Natural killer cell treated with Interleukin-12 subunit alpha and Interleukin-12 subunit beta and Interleukin-15 and Interleukin-18, amount 100 ng/mL, for 72 hours (primary cell): Measurements from ENCODE around the gene C5. TPM values are rescaled to one million over a fixed set of nuclear protein-coding genes. Genes with fewer than 3 reads are reported as not detected.

Experiments used
- ATAC-seq, 2 donors: fragments of 150-1000 bp; cut with Tn5 transposase in 1 of 2; sonication (Bioruptor Pico), chemical (Tn5 transposase) in 1 of 2; 2 replicates each; pipeline ENCODE4 v1.10.0; 2021
- DNase-seq: peaks from one replicate; pipeline ENCODE4 v3.0.0; 2022; ENCODE audit warnings: low spot score
- H3K27ac Mint-ChIP-seq, 2 donors: 1 replicate in 1 of 2; 2 replicates in 1 of 2; pipeline ENCODE4 v1.8.0; 2022; ENCODE audit warnings: mixed read lengths in 2 of 2, mild to moderate bottlenecking in 1 of 2, moderate library complexity in 1 of 2
- H3K27me3 Mint-ChIP-seq, 2 donors: 1 replicate in 1 of 2; 2 replicates in 1 of 2; pipeline ENCODE4 v1.8.0; 2022; ENCODE audit warnings: mixed read lengths in 2 of 2
- H3K36me3 Mint-ChIP-seq: one replicate; pipeline ENCODE4 v1.8.0; 2022; ENCODE audit warnings: mixed read lengths
- H3K4me1 Mint-ChIP-seq, 2 donors: 1 replicate in 1 of 2; 2 replicates in 1 of 2; pipeline ENCODE4 v1.8.0; 2022; ENCODE audit warnings: low read depth in 2 of 2, mixed read lengths in 2 of 2, mild to moderate bottlenecking in 1 of 2
- H3K4me3 Mint-ChIP-seq: one replicate; pipeline ENCODE4 v1.8.0; 2022; ENCODE audit warnings: mixed read lengths
- H3K9me3 Mint-ChIP-seq: 2 replicates; pipeline ENCODE4 v1.8.0; 2022; ENCODE audit warnings: mixed read lengths
- total RNA-seq, 2 donors: library from RNA; stranded (reverse); gene quantifications; one replicate each; pipeline ENCODE4 v1.2.3, GENCODE V29; 2022

C5 gene
- total RNA-seq, 2 donors from 2014 or later = 0.88 to 1.0 TPM

DNA sequence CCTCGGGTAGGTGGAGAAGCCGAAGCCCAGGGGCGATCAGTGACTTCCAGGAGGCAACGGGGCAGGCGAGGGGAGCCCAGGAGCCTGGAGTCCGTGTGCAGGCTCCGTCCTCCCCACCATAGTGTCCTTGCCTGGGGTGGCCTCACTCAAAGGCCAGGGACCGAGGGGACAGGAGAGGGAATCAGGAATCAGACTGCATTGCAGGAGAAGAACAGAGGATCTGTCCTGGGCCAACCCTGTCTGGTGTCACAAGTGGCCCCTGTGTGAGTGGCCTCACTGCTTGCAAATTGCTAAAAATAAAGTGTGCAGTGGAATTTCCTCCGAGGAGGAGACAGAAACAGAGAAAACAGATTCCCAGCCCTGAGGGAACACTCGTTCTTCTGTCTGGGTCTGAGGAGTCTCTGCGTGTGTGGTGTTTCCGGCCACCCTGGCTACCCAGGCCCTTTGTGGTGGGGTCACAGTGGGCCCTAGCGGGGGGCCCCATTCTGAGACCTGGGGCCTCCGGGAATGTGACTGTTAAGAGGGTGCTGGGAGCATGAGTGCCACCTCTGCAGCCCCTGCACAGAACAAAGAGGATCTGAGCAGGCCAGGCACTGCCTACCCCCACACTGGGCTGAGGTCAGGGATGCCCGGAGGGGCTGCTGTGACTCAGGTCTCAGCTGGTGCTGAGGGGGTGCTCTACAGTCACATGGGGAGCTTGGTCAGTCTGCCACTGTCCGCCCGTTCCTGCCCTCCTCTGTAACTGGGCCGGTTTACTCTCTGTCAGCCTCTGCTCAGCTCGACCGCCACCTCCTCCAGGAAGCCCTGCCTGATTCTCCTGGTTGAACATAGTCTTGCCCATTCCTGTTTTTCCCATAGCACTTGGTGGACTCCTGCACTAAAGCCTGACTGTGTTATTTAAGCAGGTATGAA lies 130.9 kb downstream of the C5 start:
- no peak for ATAC-seq
- Mint-ChIP-seq H3K27ac (peak overlapping the region; percentile 97 to 98), H3K4me1 (peaks cover 69 to 76% of the 10 kb centered on the region in 2 donors), H3K36me3 (peaks cover 54% of the 10 kb centered on the region), H3K4me3 (peak overlapping the region; percentile 92), H3K9me3 (no peaks in the 10 kb centered on the region), H3K27me3 (no peaks in the 10 kb centered on the region)
- DNase-seq = no peak

DNA sequence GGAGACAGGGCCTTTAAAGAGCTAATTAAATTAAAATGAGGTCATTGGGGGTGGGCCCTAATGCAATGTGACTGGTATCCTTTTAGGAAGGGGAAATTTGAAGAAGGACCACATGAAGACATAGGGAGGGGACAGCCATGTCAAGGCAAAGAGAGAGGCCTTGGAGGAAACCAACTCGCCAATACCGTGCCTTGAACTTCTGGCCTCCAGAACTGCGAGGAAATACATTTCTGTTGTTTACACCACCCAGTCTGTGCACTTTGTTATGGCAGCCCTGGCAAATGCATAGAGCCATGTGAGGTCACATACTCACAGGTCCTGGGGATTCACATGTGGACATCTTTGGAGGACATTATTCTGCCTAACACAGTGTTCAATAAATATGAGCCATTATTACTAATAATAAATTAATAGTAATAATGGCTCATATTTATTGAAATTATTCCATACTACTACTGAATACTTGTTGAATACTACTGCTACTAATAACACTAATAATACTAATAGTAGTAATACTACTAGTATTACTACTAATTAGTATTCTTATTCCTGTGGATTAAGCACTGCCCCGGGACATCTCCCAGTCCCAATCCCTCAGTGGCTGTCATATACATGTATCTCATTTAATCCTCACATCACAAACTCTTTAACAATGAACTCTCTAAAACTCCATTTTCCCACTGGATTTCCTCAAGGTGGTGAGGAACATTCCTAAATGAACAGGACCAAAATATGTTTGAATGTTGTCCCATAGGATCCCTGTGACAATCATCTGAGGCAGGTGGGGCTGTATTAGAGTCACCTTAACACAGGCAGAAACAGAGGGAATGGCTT lies 131.9 kb downstream of the C5 start:
- Mint-ChIP-seq H3K27ac (peak overlapping the region; percentile 97 to 98), H3K27me3 (no peaks in the 10 kb centered on the region), H3K4me1 (peaks cover 67 to 70% of the 10 kb centered on the region in 2 donors), H3K36me3 (peaks cover 47% of the 10 kb centered on the region), H3K4me3 (peak overlapping the region; percentile 69), H3K9me3 (no peaks in the 10 kb centered on the region)
- ATAC-seq (no peak), DNase-seq (no peak)

GRCh38 chr9:120916991-120917880 lies 132.8 kb downstream of the C5 start:
- Mint-ChIP-seq H3K9me3 (no peaks in the 10 kb centered on the region), H3K27me3 (no peaks in the 10 kb centered on the region), H3K27ac (peak overlapping the region; percentile 84 to 98), H3K36me3 (peaks cover 52% of the 10 kb centered on the region), H3K4me3 (peak overlapping the region; percentile 74), H3K4me1 (peaks cover 69 to 72% of the 10 kb centered on the region in 2 donors)
- no peak for DNase-seq
- ATAC-seq = no peak

DNA sequence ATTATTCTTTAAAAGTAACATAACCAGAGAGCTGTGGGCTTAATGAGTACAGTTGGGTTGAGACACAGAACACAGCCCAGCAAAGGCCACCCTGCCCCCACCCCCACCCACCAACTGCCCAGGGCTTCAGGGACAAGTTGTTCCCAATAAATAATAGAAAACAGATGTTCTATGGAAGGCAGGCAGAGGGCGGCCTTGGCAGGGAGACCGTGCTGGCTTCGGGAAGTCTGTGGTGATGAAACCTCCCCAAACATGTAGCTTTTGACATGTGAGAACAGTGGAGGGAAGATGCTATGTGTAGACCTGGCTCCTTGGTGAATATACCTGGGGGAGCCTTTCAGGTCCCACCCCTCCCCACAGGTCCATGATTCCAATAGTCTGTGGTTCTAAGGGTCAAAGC lies 133.5 kb downstream of the C5 start:
- ATAC-seq = no peak
- no peaks in the 10 kb centered on the region for H3K9me3 Mint-ChIP-seq
- peaks cover 52% of the 10 kb centered on the region for H3K36me3 Mint-ChIP-seq
- peaks cover 66 to 72% of the 10 kb centered on the region in 2 donors for H3K4me1 Mint-ChIP-seq
- peak overlapping the region; percentile 84 to 98 for H3K27ac Mint-ChIP-seq
- DNase-seq = no peak
- peak overlapping the region; percentile 74 for H3K4me3 Mint-ChIP-seq
- H3K27me3 Mint-ChIP-seq = no peaks in the 10 kb centered on the region

DNA sequence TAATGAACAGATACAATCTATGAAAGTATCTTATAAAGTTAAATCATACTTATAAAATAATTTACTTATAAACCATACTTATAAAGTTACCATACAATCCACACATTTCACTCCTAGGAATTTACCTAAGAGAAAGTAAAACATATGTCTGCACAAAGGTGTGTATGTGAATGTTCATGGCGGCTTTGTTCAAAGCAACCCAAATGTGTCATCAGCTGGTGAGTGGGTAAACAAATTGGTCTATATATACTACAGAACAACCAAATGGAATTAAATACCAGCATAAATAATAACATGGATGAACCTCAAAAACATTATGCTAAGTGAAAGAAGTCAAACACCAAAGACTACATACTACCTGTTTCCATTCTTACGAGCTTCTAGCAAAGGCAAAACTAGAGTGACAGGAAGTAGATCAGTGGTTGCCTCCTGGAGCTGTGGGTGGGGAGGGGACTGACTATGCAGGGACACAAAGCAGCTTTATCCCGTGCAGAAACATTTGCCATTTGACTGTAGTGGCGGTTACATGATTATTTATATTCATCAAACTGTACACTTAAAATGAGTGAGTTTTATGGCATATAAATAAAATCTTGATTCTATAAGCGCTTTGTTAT lies 134.1 kb downstream of the C5 start:
- ATAC-seq (peak in 1 of 2 donors; percentile 50), DNase-seq (no peak)
- H3K4me1 Mint-ChIP-seq = peaks cover 64 to 75% of the 10 kb centered on the region in 2 donors
- H3K36me3 Mint-ChIP-seq = peaks cover 50% of the 10 kb centered on the region
- no peaks in the 10 kb centered on the region for H3K9me3 Mint-ChIP-seq
- H3K27me3 Mint-ChIP-seq = no peaks in the 10 kb centered on the region
- H3K4me3 Mint-ChIP-seq = peak overlapping the region; percentile 74
- H3K27ac Mint-ChIP-seq = peak overlapping the region; percentile 84 to 98

GRCh38 chr9:120914953-120915352 lies 135.1 kb downstream of the C5 start:
- DNase-seq = no peak
- H3K27me3 Mint-ChIP-seq = no peaks in the 10 kb centered on the region
- H3K4me3 Mint-ChIP-seq = no peak overlapping the region
- H3K36me3 Mint-ChIP-seq = peaks cover 45% of the 10 kb centered on the region
- H3K27ac Mint-ChIP-seq = peak overlapping the region; percentile 62 to 98
- H3K4me1 Mint-ChIP-seq = peaks cover 67 to 76% of the 10 kb centered on the region in 2 donors
- ATAC-seq = no peak
- H3K9me3 Mint-ChIP-seq = no peaks in the 10 kb centered on the region

GRCh38 chr9:120914396-120914795 lies 135.7 kb downstream of the C5 start:
- Mint-ChIP-seq H3K27me3 (no peaks in the 10 kb centered on the region), H3K36me3 (peaks cover 39% of the 10 kb centered on the region), H3K4me1 (peaks cover 64 to 72% of the 10 kb centered on the region in 2 donors), H3K9me3 (no peaks in the 10 kb centered on the region), H3K4me3 (no peak overlapping the region), H3K27ac (peak overlapping the region; percentile 62 to 98)
- ATAC-seq (no peak), DNase-seq (no peak)

DNA sequence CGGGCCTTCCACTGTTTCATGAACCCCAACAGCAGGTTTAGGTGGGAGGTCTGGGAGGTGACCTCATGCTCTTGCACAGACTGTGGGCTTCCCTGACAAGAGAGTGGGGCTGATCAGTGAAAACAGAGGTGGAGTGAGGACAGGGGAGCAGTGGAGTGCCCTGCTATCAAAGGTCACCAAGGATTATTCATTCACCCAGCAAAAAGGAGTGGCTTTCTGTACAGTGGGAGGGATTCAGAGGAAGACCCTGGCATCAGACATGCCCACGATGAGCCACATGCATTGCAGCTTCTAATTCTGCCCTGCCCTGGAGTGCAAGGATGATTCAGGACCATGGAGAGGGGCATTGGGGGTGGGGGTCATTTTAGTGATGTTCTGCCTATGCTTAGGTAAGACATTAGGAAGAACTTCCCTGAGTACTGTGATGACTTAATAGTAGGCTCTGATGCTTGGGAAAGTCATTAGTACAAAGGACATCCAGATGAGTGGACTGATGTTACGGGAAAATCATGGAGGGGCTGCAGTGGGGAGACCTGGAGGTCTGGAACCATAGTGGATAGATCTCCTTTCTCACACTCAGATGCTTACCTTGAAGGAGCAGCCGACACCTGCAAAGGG lies 136.3 kb downstream of the C5 start:
- ATAC-seq (no peak), DNase-seq (no peak)
- Mint-ChIP-seq H3K4me3 (no peak overlapping the region), H3K27ac (peak overlapping the region; percentile 63 to 98), H3K36me3 (peaks cover 42% of the 10 kb centered on the region), H3K9me3 (no peaks in the 10 kb centered on the region), H3K27me3 (no peaks in the 10 kb centered on the region), H3K4me1 (peaks cover 60 to 72% of the 10 kb centered on the region in 2 donors)

GRCh38 chr9:120912958-120913646 lies 137.0 kb downstream of the C5 start:
- peak; percentile 40 for DNase-seq
- ATAC-seq = no peak
- peaks cover 37% of the 10 kb centered on the region for H3K36me3 Mint-ChIP-seq
- H3K27me3 Mint-ChIP-seq = no peaks in the 10 kb centered on the region
- peak overlapping the region; percentile 63 to 98 for H3K27ac Mint-ChIP-seq
- peak overlapping the region; percentile 46 for H3K4me3 Mint-ChIP-seq
- H3K4me1 Mint-ChIP-seq = peaks cover 56 to 67% of the 10 kb centered on the region in 2 donors
- no peaks in the 10 kb centered on the region for H3K9me3 Mint-ChIP-seq

GRCh38 chr9:120911295-120911837 lies 138.7 kb downstream of the C5 start:
- Mint-ChIP-seq H3K27me3 (no peaks in the 10 kb centered on the region), H3K4me3 (peak overlapping the region; percentile 39), H3K27ac (peak overlapping the region; percentile 63 to 98), H3K4me1 (peaks cover 59 to 66% of the 10 kb centered on the region in 2 donors), H3K36me3 (peaks cover 41% of the 10 kb centered on the region), H3K9me3 (no peaks in the 10 kb centered on the region)
- DNase-seq (no peak), ATAC-seq (no peak)

GRCh38 chr9:120910643-120911042 lies 139.4 kb downstream of the C5 start:
- H3K27me3 Mint-ChIP-seq = no peaks in the 10 kb centered on the region
- H3K36me3 Mint-ChIP-seq = peaks cover 43% of the 10 kb centered on the region
- no peaks in the 10 kb centered on the region for H3K9me3 Mint-ChIP-seq
- peak overlapping the region; percentile 63 to 98 for H3K27ac Mint-ChIP-seq
- ATAC-seq = peak in 1 of 2 donors; percentile 56
- DNase-seq = no peak
- H3K4me1 Mint-ChIP-seq = peaks cover 59 to 66% of the 10 kb centered on the region in 2 donors
- H3K4me3 Mint-ChIP-seq = peak overlapping the region; percentile 36

GRCh38 chr9:120909904-120910303 lies 140.2 kb downstream of the C5 start:
- peaks cover 61 to 72% of the 10 kb centered on the region in 2 donors for H3K4me1 Mint-ChIP-seq
- H3K27ac Mint-ChIP-seq = peak overlapping the region; percentile 63 to 98
- DNase-seq = peak; percentile 73
- H3K9me3 Mint-ChIP-seq = no peaks in the 10 kb centered on the region
- H3K36me3 Mint-ChIP-seq = peaks cover 43% of the 10 kb centered on the region
- H3K27me3 Mint-ChIP-seq = no peaks in the 10 kb centered on the region
- peak overlapping the region; percentile 36 for H3K4me3 Mint-ChIP-seq
- ATAC-seq = peak; percentile 62 to 66
